GM19023 (cell line): Measurements from ENCODE around the gene CACNG6.
"Not testable (repeated sequence)": the region's sequence is repeated elsewhere in the genome, so short reads cannot be mapped to it uniquely, and the experiment has no call there.

ENCODE experiments used
- ATAC-seq: cut with Tn5 transposase; IDR thresholded peaks from one replicate; pipeline ENCODE4 v1.9.1; 2021; ENCODE audit warnings: mild to moderate bottlenecking, moderate library complexity; ENCODE audit not compliant: unreplicated experiment

The CACNG6 gene

GRCh38 chr19:53999694-54000093 lies 8.3 kb downstream of the CACNG6 start:
- ATAC-seq, result no peak

GRCh38 chr19:54001496-54001895 lies 10.1 kb downstream of the CACNG6 start:
- no peak for ATAC-seq

GRCh38 chr19:54002495-54003315 lies 11.3 kb downstream of the CACNG6 start:
- ATAC-seq, result no peak

GRCh38 chr19:54009440-54009839 lies 18.0 kb downstream of the CACNG6 start:
- no peak for ATAC-seq

GRCh38 chr19:54010474-54010873 lies 19.0 kb downstream of the CACNG6 start:
- no peak for ATAC-seq

- no peak for ATAC-seq
Observed at GRCh38 chr19:54011507-54012211, 20.2 kb downstream of the CACNG6 start.

GRCh38 chr19:54013866-54014265 lies 22.4 kb downstream of the CACNG6 start:
- ATAC-seq, result no peak

- ATAC-seq, result no peak
Observed at GRCh38 chr19:54014920-54015560, 23.6 kb downstream of the CACNG6 start.

- no peak for ATAC-seq
Observed at GRCh38 chr19:54017261-54017660, 25.8 kb downstream of the CACNG6 start.

- ATAC-seq, result no peak
Observed at GRCh38 chr19:54021363-54021762, 29.9 kb downstream of the CACNG6 start.

- no peak for ATAC-seq
Observed at GRCh38 chr19:54021932-54022331, 30.5 kb downstream of the CACNG6 start.

- ATAC-seq, result no peak
Observed at GRCh38 chr19:54023191-54023590, 31.8 kb downstream of the CACNG6 start.

GRCh38 chr19:54024660-54025059 lies 33.2 kb downstream of the CACNG6 start:
- ATAC-seq, result no peak

- ATAC-seq, result no peak
Observed at GRCh38 chr19:54026656-54027055, 35.2 kb downstream of the CACNG6 start.

GRCh38 chr19:54029301-54029700 lies 37.9 kb downstream of the CACNG6 start:
- ATAC-seq, result no peak

- ATAC-seq, result no peak
Observed at GRCh38 chr19:54029930-54030490, 38.6 kb downstream of the CACNG6 start.

GRCh38 chr19:54030895-54031586 lies 39.6 kb downstream of the CACNG6 start:
- no peak for ATAC-seq

GRCh38 chr19:54035215-54036178 lies 44.1 kb downstream of the CACNG6 start:
- ATAC-seq, result no peak

GRCh38 chr19:54036542-54036941 lies 45.1 kb downstream of the CACNG6 start:
- ATAC-seq, result not testable (repeated sequence)

- ATAC-seq, result no peak
Observed at GRCh38 chr19:54040003-54040402, 48.6 kb downstream of the CACNG6 start.
